ENCODE measurements around the gene ZNF3. TPM values are rescaled to one million over a fixed set of nuclear protein-coding genes. Genes with fewer than 3 reads are reported as not detected.

Gene ZNF3
- polyA plus RNA-seq, 2 of the 4 experiments (the other 2 are of a cell fraction): 22.5 to 30.2 TPM

GRCh38 chr7:100051611-100052010 lies 29.9 kb downstream of the ZNF3 start:
- Histone ChIP-seq H3K4me2 (no peak overlapping the region), H3K9me3 (no peaks in the 10 kb centered on the region), H3K27ac (no peak overlapping the region), H3K4me3 (no peak overlapping the region), H3K4me1 (peaks cover 7% of the 10 kb centered on the region; the same call in 2 of the 3 replicates)
- no peak for ATAC-seq
- no peak for TF ChIP-seq CBX2 (IDR thresholded peaks at IDR 0.05; ENCODE audit: borderline replicate concordance, low read depth)
- WGBS (ENCODE audit: missing lambda C conversion rate): 93% methylated on average over 3 of the region's 3 CpGs
- ChIA-PET POLR2A (interaction anchor here (0.7 kb wide), 1 partner anchor 57 kb away, joined by 5 read pairs; no protein-coding TSS in a partner anchor), CTCF (interaction anchor here (0.7 to 12.5 kb wide), 4 partner anchors 13 to 60 kb away, joined by 3 to 128 read pairs (median 16); no protein-coding TSS in a partner anchor)
- no peak for DNase-seq (ENCODE audit: low read depth in 1 of 2, low spot score in 1 of 2)
- FAIRE-seq: no peak

- DNase-seq (ENCODE audit: low read depth in 1 of 2, low spot score in 1 of 2): peak; percentile 79 to 88
- CTCF ChIA-PET: interaction anchor here (0.6 to 12.5 kb wide), 8 partner anchors 11 to 70 kb away, joined by 3 to 128 read pairs (median 4); no protein-coding TSS in a partner anchor
- H3K9me3 ChIP-seq: no peaks in the 10 kb centered on the region
- peak within 1 kb of the TSS; percentile 85 for H3K4me3 ChIP-seq
- ATAC-seq: peak; percentile 94 to 96
- peaks cover 7% of the 10 kb centered on the region; the same call in 2 of the 3 replicates for H3K4me1 ChIP-seq
- WGBS (ENCODE audit: missing lambda C conversion rate): 1% methylated on average over 38 of the region's 47 CpGs
- FAIRE-seq: no peak
- POLR2A ChIA-PET: interaction anchor here (0.5 to 1.9 kb wide), 10 partner anchors 14 to 433 kb away, joined by 3 to 11 read pairs (median 4); partner anchors contain the start of genes AP4M1, GJC3, MCM7 and TRIM4
- H3K4me2 ChIP-seq: peak within 1 kb of the TSS; percentile 77
- peak within 1 kb of the TSS; percentile 89 to 93 for H3K27ac ChIP-seq
- TF ChIP-seq JUN (IDR thresholded peaks at IDR 0.05) (peak; percentile 83 to 84), RFX5 (IDR thresholded peaks at IDR 0.05) (no peak), PBX3 (IDR thresholded peaks at IDR 0.05) (no peak), ZC3H11A (IDR thresholded peaks at IDR 0.05) (no peak), ESRRA (IDR thresholded peaks at IDR 0.05; ENCODE audit: borderline replicate concordance, low read length) (no peak), BCL3 (IDR thresholded peaks at IDR 0.05) (peak; percentile 66; the same call in 1 of the 3 replicates), CEBPB (IDR thresholded peaks at IDR 0.05) (no peak), POLR2AphosphoS2 (conservative IDR thresholded peaks at IDR 0.05; ENCODE audit: low read length) (no peak), HOXB5 (CRISPR knock-in tag; IDR thresholded peaks at IDR 0.05) (no peak), ZFP36 (IDR thresholded peaks at IDR 0.05; ENCODE audit: borderline replicate concordance, partially characterized antibody) (no peak), BHLHE40 (IDR thresholded peaks at IDR 0.05; ENCODE audit: low read depth, low read length) (no peak), CTCF (IDR thresholded peaks at IDR 0.05) (peak; percentile 20; the same call in 1 of the 3 replicates), MAZ (IDR thresholded peaks at IDR 0.05; ENCODE audit: borderline replicate concordance, low read depth, low read length) (0 out of 2 replicates have a peak, but pooled peaks have one; percentile 58), FOSL2 (IDR thresholded peaks at IDR 0.05) (no peak), FOSL2 (CRISPR knock-in tag; IDR thresholded peaks at IDR 0.05) (peak; percentile 55), MAX (IDR thresholded peaks at IDR 0.05) (peak; percentile 65), ATOH8 (CRISPR knock-in tag; IDR thresholded peaks at IDR 0.05; ENCODE audit: low read depth) (no peak), REST (IDR thresholded peaks at IDR 0.05) (no peak), NFE2L2 (conservative IDR thresholded peaks at IDR 0.05; ENCODE audit: low read length) (no peak), TFCP2L1 (CRISPR knock-in tag; IDR thresholded peaks at IDR 0.05) (no peak), NPAS2 (CRISPR knock-in tag; IDR thresholded peaks at IDR 0.05; ENCODE audit: borderline replicate concordance) (no peak), MAFK (IDR thresholded peaks at IDR 0.05; ENCODE audit: partially characterized antibody) (no peak), POLR2A (IDR thresholded peaks at IDR 0.05; ENCODE audit: low read length) (peak; percentile 87), RNF2 (IDR thresholded peaks at IDR 0.05; ENCODE audit: borderline replicate concordance, low read depth) (no peak), HDAC2 (IDR thresholded peaks at IDR 0.05) (no peak), KDM1A (IDR thresholded peaks at IDR 0.05; ENCODE audit: low read depth) (no peak), SMC3 (IDR thresholded peaks at IDR 0.05) (0 out of 3 replicates have a peak, but pooled peaks have one; percentile 5)
Measured at GRCh38 chr7:100049441-100050291, 31.9 kb downstream of the ZNF3 start, which contains the start of gene ZSCAN21. TSS of gene ZSCAN21 (plus strand) at chr7:100049774. CDS start at chr7:100057007, 7,233 bp downstream.

All from A549 (cell line).